NT2/D1 (cell line): ENCODE data around the gene FAM174B.

ENCODE experiments used
- SUZ12 ChIP-seq: IDR thresholded peaks from 2 replicates; pipeline ENCODE4 v1.6.1; 2011; ENCODE audit not compliant: insufficient read length, insufficient read depth; ENCODE audit errors: extremely low read depth
- YY1 ChIP-seq: IDR thresholded peaks from 2 replicates; pipeline ENCODE4 v1.6.1; 2011; ENCODE audit not compliant: insufficient read length, insufficient read depth
- ZNF274 ChIP-seq: IDR thresholded peaks from 2 replicates; pipeline ENCODE4 v1.6.1; 2011; ENCODE audit warnings: mild to moderate bottlenecking, low read depth, low read length

DNA sequence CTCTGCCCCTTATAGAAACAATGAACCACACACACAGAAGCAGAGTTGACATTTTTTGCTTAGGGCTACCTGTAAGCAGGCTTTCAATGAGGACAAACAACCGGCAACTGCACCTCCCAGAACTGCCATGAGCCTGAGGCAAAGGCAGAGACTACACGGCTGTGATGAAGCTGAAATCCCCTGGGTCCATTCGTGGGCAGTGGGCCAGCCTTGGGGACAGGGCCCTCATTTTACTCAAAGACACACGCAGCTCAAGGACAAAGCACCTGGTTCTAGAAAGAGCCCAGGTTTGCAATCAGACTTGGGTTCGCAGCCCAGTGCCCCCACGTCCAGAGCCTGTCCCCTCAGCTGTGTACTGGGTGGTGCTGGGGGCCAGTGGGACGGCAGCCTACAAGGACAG, 17.9 kb downstream of the FAM174B start:
- TF ChIP-seq ZNF274 (no peak), YY1 (no peak), SUZ12 (no peak)
